HS-27A (cell line): Measurements from ENCODE around the gene PIEZO1.

Source experiments
- DNase-seq: peaks from one replicate; pipeline ENCODE4 v3.0.0-alpha.2; 2012; ENCODE audit warnings: low read depth, missing footprints

Gene PIEZO1

GRCh38 chr16:88737298-88738150 is 47.5 kb downstream of the PIEZO1 start:
- no peak for DNase-seq

GRCh38 chr16:88736496-88736895 is 48.5 kb downstream of the PIEZO1 start:
- no peak for DNase-seq

- no peak for DNase-seq
Measured at GRCh38 chr16:88736088-88736487, 48.9 kb downstream of the PIEZO1 start.

GRCh38 chr16:88735616-88736015 is 49.4 kb downstream of the PIEZO1 start:
- no peak for DNase-seq

GRCh38 chr16:88735121-88735520 is 49.9 kb downstream of the PIEZO1 start:
- no peak for DNase-seq

GRCh38 chr16:88734361-88734728 is 50.7 kb downstream of the PIEZO1 start:
- DNase-seq, result no peak

- no peak for DNase-seq
Measured at GRCh38 chr16:88733630-88734360, 51.2 kb downstream of the PIEZO1 start.

- DNase-seq, result no peak
Measured at GRCh38 chr16:88732961-88733294, 52.1 kb downstream of the PIEZO1 start.

GRCh38 chr16:88732172-88732960 is 52.7 kb downstream of the PIEZO1 start:
- DNase-seq, result no peak

GRCh38 chr16:88731699-88732098 is 53.3 kb downstream of the PIEZO1 start:
- no peak for DNase-seq

- no peak for DNase-seq
Measured at GRCh38 chr16:88730632-88731607, 54.1 kb downstream of the PIEZO1 start.

GRCh38 chr16:88727871-88728270 is 57.1 kb downstream of the PIEZO1 start:
- DNase-seq, result no peak

- no peak for DNase-seq
Measured at GRCh38 chr16:88726981-88727380, 58.0 kb downstream of the PIEZO1 start.

GRCh38 chr16:88726408-88726749 is 58.6 kb downstream of the PIEZO1 start:
- no peak for DNase-seq

- no peak for DNase-seq
Measured at GRCh38 chr16:88725609-88726407, 59.2 kb downstream of the PIEZO1 start.

- no peak for DNase-seq
Measured at GRCh38 chr16:88724855-88725555, 60.0 kb downstream of the PIEZO1 start.

GRCh38 chr16:88723911-88724310 is 61.1 kb downstream of the PIEZO1 start:
- DNase-seq, result no peak

- DNase-seq, result no peak
Measured at GRCh38 chr16:88723507-88723887, 61.5 kb downstream of the PIEZO1 start.

- no peak for DNase-seq
Measured at GRCh38 chr16:88722784-88723506, 62.1 kb downstream of the PIEZO1 start.
